ENCODE results near the gene INF2.

DNA sequence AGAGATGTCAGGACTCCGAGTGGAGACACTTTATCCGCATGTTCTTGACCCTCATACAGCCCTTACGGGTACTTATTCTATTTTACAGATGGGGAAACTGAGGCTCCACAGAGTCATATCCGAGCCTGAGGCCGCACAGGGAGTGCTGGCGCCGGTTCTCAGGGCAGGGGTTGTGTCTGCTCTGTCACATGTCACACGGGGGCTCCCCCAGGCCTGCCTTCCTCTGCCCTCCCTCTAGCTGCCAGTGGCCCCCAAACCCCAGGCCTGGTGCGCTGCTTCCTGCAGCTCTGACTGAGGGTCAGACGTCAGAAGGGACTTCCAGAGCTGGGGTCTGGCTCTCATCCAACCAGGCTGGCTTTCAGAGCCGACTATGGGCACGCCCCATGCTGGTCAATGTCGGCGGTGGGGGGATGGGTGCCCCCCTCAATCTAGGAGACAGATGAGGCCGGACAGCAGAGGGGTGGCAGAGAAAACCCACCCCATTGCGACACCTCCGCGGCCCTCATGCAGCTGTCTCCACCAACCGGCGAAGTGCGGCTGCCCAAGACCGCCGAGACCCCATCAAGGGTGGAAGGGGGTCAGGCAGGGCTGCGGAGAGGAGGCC is 811 bp upstream of the INF2 start:
- TF ChIP-seq, protein P1, sequence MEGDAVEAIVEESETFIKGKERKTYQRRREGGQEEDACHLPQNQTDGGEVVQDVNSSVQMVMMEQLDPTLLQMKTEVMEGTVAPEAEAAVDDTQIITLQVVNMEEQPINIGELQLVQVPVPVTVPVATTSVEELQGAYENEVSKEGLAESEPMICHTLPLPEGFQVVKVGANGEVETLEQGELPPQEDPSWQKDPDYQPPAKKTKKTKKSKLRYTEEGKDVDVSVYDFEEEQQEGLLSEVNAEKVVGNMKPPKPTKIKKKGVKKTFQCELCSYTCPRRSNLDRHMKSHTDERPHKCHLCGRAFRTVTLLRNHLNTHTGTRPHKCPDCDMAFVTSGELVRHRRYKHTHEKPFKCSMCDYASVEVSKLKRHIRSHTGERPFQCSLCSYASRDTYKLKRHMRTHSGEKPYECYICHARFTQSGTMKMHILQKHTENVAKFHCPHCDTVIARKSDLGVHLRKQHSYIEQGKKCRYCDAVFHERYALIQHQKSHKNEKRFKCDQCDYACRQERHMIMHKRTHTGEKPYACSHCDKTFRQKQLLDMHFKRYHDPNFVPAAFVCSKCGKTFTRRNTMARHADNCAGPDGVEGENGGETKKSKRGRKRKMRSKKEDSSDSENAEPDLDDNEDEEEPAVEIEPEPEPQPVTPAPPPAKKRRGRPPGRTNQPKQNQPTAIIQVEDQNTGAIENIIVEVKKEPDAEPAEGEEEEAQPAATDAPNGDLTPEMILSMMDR (IDR thresholded peaks at IDR 0.05; ENCODE audit: extremely low read depth in 1 of 2, insufficient read depth in 1 of 2, low read depth in 1 of 2, low read length in 2 of 2) = no peak
- TF ChIP-seq POLR2A (IDR thresholded peaks at IDR 0.05; ENCODE audit: low read depth, low read length) (no peak), EZH2 (IDR thresholded peaks at IDR 0.05; ENCODE audit: borderline replicate concordance, low read depth, low read length, severe bottlenecking) (no peak), POLR2AphosphoS5 (IDR thresholded peaks at IDR 0.05; ENCODE audit: insufficient read depth, low read depth, low read length) (no peak)
- TF ChIP-seq, protein P2, sequence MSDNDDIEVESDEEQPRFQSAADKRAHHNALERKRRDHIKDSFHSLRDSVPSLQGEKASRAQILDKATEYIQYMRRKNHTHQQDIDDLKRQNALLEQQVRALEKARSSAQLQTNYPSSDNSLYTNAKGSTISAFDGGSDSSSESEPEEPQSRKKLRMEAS (IDR thresholded peaks at IDR 0.05; ENCODE audit: insufficient read depth, insufficient read length) = no peak

Measured in endothelial cell of umbilical vein (primary cell).